Panc1 (cell line): ENCODE data around the gene ARTN. TPM values are rescaled to one million over a fixed set of nuclear protein-coding genes. Genes with fewer than 3 reads are reported as not detected.

ENCODE experiments used
- ATAC-seq: fragments of 200-7000 bp; cut with Tn5 transposase; 2 replicates; pipeline ENCODE4 v1.9.1; 2020; ENCODE audit warnings: mild to moderate bottlenecking, moderate library complexity
- BruUV-seq: library from RNA; stranded (reverse); fragments of 400-500 nt; replicated peaks from 2 replicates; lab custom pipeline; 2021; lab: Mats Ljungman, UMichigan
- CTCF ChIA-PET: fragments of 300-600 bp; sonication (Branson Sonifier 250); formaldehyde crosslinking; loops from one replicate; lab custom pipeline; 2022; ENCODE audit warnings: antibody characterized with exemption; lab: Charles Lee
- POLR2A ChIA-PET: fragments of 300-600 bp; sonication (Branson Sonifier 250); formaldehyde crosslinking; loops from one replicate; lab custom pipeline; 2022; ENCODE audit warnings: antibody characterized with exemption; lab: Charles Lee
- DNase-seq: peaks from one replicate; pipeline ENCODE4 v3.0.0-alpha.2; 2010; ENCODE audit warnings: low read depth, low spot score
- H3K27ac ChIP-seq: 2 replicates; pipeline ENCODE4 v1.5.1; 2011; ENCODE audit warnings: mild to moderate bottlenecking, low read length, inconsistent platforms
- H3K27me3 ChIP-seq: fragments of 200-500 bp; sonication (Bioruptor generic); 2 replicates; pipeline ENCODE4 v1.6.0; 2014; ENCODE audit warnings: low read length, inconsistent platforms; ENCODE audit not compliant: control insufficient read depth, insufficient read depth
- H3K36me3 ChIP-seq: fragments of 200-500 bp; sonication (Bioruptor generic); 2 replicates; pipeline ENCODE4 v1.5.1; 2014; ENCODE audit warnings: inconsistent platforms, mild to moderate bottlenecking, low read length, moderate library complexity; ENCODE audit not compliant: control insufficient read depth, insufficient read depth
- H3K4me1 ChIP-seq: 2 replicates; pipeline ENCODE4 v1.5.1; 2011; ENCODE audit warnings: inconsistent platforms, mild to moderate bottlenecking, low read length, moderate library complexity; ENCODE audit not compliant: control insufficient read depth, insufficient read depth
- H3K4me3 ChIP-seq, 2 experiments: 2 replicates each; pipeline ENCODE4 v1.5.1; 2011 to 2012; ENCODE audit warnings: low read depth in 2 of 2, low read length in 2 of 2, mild to moderate bottlenecking in 2 of 2, inconsistent platforms in 1 of 2, moderate library complexity in 1 of 2
- H3K9me3 ChIP-seq: fragments of 200-500 bp; sonication (Bioruptor generic); 2 replicates; pipeline ENCODE4 v1.5.1; 2014; ENCODE audit warnings: low read depth, mild to moderate bottlenecking, inconsistent platforms, low read length, moderate library complexity; ENCODE audit not compliant: control insufficient read depth, insufficient read depth
- POLR2AphosphoS5 ChIP-seq: IDR thresholded peaks from 2 replicates; pipeline ENCODE4 v1.6.1; 2012; ENCODE audit warnings: mild to moderate bottlenecking, low read depth, low read length, moderate library complexity
- SIN3A ChIP-seq: IDR thresholded peaks from 2 replicates; pipeline ENCODE4 v1.6.1; 2012; ENCODE audit warnings: low read depth, mild to moderate bottlenecking, low read length, moderate library complexity, borderline replicate concordance; ENCODE audit not compliant: insufficient read depth
- TCF7L2 ChIP-seq: IDR thresholded peaks from 2 replicates; pipeline ENCODE4 v1.6.1; 2011; ENCODE audit warnings: mild to moderate bottlenecking, low read depth, low read length, inconsistent platforms
- in situ Hi-C: cut with HindIII; loops from 2 replicates; pipeline ENCODE4 v1.10.0; 2016; ENCODE audit warnings: low sequenced_read_pairs, low pct_unique_long_range_greater_than_20kb
- intact Hi-C: fragments of 100-400 bp; cut with micrococcal nuclease; formaldehyde crosslinking; loops from one replicate; pipeline ENCODE4 v1.10.0; 2022; ENCODE audit not compliant: unreplicated experiment
- total RNA-seq: library from RNA; stranded (reverse); gene quantifications from one replicate; pipeline ENCODE4 v1.2.1, GENCODE V29; 2021; ENCODE audit not compliant: unreplicated experiment
- TF ChIP-seq, protein P1 (sequence below): fragments of 450-650 bp; IDR thresholded peaks from 2 replicates; pipeline ENCODE4 v1.5.1; 2017; ENCODE audit warnings: mild to moderate bottlenecking
- TF ChIP-seq, protein P2 (sequence below), 2 experiments: IDR thresholded peaks; 2 replicates each; pipeline ENCODE4 v1.6.1; 2011 to 2012; ENCODE audit warnings: low read depth in 2 of 2, control low read depth in 1 of 2, low read length in 1 of 2, mild to moderate bottlenecking in 1 of 2, moderate library complexity in 1 of 2; ENCODE audit not compliant: insufficient read depth in 1 of 2

The ARTN gene
- total RNA-seq, 1 experiment from 2014 or later: 0.49 TPM

DNA sequence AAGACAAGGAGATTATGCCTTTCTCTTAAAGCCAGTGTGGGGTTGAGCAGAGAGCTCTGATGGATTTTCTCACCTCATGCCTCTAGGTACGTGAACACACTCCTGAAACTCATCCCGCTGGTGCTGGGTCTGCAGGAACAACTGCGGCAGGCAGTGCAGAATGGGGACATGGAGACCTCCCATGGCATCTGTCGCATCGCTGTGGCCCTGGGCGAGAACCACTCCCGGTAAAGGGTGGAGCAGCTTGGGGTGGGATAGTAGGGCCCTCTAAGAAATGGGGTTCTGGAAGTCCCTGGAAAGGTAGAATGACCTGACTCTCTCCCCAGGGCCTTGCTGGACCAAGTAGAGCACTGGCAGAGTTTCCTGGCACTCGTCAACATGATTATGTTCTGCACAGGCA lies 22.6 kb downstream of the ARTN start:
- no peak for ATAC-seq

DNA sequence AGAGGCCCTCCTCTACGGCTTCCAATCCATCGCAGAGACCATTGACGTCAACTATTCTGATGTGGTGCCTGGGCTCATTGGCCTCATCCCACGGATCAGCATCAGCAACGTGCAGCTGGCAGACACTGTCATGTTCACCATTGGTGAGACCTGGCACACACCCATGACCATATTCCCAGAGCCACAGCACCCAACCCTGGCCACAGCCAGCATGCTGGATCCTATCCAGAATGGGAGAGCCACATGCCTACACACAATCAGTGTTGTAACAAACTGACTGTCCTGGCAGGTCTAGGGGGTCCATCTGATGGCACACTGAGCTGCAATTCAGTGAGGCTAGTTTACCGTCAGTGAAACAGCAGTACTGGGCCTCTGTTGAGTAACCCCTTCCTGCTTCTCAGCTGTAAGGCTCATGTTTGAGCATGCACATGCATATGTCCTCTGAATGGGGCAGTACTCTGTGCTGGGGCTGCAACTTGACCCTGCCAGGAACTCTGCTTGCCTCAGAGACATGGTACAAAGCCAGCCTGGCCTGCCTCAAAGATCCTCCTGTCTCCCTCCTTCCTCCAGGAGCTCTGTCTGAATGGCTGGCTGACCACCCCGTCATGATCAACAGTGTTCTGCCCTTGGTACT lies 23.9 kb downstream of the ARTN start:
- Histone ChIP-seq H3K4me3 (no peak overlapping the region), H3K9me3 (no peaks in the 10 kb centered on the region), H3K36me3 (peaks cover 3% of the 10 kb centered on the region), H3K27me3 (no peaks in the 10 kb centered on the region), H3K27ac (no peak overlapping the region), H3K4me1 (no peaks in the 10 kb centered on the region)
- ChIA-PET POLR2A (interaction anchor here (0.6 kb wide), 1 partner anchor 36 kb away, joined by 7 read pairs; no protein-coding TSS in a partner anchor), CTCF (no interaction called here)
- no peak for DNase-seq
- intact Hi-C loops: no loop called here
- ATAC-seq: no peak
- in situ Hi-C loops: no loop called here
- no TSS peak for BruUV-seq
- TF ChIP-seq TCF7L2 (no peak), POLR2AphosphoS5 (no peak), SIN3A (no peak)
- TF ChIP-seq, protein P1, sequence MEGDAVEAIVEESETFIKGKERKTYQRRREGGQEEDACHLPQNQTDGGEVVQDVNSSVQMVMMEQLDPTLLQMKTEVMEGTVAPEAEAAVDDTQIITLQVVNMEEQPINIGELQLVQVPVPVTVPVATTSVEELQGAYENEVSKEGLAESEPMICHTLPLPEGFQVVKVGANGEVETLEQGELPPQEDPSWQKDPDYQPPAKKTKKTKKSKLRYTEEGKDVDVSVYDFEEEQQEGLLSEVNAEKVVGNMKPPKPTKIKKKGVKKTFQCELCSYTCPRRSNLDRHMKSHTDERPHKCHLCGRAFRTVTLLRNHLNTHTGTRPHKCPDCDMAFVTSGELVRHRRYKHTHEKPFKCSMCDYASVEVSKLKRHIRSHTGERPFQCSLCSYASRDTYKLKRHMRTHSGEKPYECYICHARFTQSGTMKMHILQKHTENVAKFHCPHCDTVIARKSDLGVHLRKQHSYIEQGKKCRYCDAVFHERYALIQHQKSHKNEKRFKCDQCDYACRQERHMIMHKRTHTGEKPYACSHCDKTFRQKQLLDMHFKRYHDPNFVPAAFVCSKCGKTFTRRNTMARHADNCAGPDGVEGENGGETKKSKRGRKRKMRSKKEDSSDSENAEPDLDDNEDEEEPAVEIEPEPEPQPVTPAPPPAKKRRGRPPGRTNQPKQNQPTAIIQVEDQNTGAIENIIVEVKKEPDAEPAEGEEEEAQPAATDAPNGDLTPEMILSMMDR: no peak

More for the DNA sequence above, 22.6 kb downstream of the ARTN start:
- CTCF ChIA-PET: no interaction called here
- POLR2A ChIA-PET: no interaction called here
- H3K4me1 ChIP-seq: no peaks in the 10 kb centered on the region
- H3K27ac ChIP-seq: no peak overlapping the region
- no TSS peak for BruUV-seq
- DNase-seq: no peak
- TF ChIP-seq SIN3A: no peak
- no peaks in the 10 kb centered on the region for H3K27me3 ChIP-seq
- in situ Hi-C loops: no loop called here
- peaks cover 3% of the 10 kb centered on the region for H3K36me3 ChIP-seq
- intact Hi-C loops: no loop called here
- no peaks in the 10 kb centered on the region for H3K9me3 ChIP-seq
- no peak overlapping the region for H3K4me3 ChIP-seq

DNA sequence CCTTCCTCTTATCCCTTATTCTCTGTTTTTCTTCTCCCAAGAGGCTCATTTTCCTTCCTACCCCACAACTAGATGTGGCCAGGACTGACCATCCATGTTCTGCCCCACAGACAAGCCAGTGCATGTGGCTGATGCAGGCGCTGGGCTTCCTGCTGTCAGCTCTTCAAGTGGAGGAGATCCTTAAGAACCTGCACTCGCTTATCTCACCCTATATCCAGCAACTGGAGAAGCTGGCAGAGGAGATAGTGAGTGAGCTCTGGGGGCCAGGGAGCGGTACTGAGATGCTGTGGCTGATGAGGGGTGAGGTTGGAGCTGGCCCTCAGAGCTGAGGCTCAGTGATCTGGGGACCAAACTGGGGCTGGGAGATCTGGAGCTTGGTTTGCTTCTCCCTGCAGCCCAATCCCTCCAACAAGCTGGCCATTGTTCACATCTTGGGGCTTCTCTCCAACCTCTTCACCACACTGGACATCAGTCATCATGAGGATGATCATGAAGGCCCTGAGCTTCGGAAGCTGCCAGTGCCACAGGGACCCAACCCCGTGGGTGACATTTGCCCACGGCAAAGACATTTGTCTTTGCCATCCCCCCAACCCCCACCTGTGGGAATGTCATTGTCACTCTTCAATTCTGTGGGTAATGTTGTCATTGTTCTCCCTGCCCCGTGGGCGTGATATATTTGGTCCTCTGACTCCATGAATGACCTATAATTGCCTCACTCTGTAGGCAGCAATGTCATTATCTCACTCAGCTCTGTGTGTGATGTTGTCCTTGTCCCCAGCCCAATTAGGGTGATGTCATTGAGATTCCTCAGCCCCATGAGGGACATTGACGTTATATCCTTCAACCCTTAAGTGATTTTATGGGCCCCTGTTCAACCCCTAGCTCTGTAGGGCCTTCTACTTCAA lies 25.0 kb downstream of the ARTN start:
- intact Hi-C loops: no loop called here
- in situ Hi-C loops: no loop called here
- ChIA-PET POLR2A (no interaction called here), CTCF (no interaction called here)
- DNase-seq (no peak), ATAC-seq (no peak)
- Histone ChIP-seq H3K4me3 (no peak overlapping the region), H3K27me3 (no peaks in the 10 kb centered on the region), H3K9me3 (no peaks in the 10 kb centered on the region), H3K36me3 (peaks cover 3% of the 10 kb centered on the region), H3K27ac (no peak overlapping the region), H3K4me1 (no peaks in the 10 kb centered on the region)
- TF ChIP-seq, protein P2, sequence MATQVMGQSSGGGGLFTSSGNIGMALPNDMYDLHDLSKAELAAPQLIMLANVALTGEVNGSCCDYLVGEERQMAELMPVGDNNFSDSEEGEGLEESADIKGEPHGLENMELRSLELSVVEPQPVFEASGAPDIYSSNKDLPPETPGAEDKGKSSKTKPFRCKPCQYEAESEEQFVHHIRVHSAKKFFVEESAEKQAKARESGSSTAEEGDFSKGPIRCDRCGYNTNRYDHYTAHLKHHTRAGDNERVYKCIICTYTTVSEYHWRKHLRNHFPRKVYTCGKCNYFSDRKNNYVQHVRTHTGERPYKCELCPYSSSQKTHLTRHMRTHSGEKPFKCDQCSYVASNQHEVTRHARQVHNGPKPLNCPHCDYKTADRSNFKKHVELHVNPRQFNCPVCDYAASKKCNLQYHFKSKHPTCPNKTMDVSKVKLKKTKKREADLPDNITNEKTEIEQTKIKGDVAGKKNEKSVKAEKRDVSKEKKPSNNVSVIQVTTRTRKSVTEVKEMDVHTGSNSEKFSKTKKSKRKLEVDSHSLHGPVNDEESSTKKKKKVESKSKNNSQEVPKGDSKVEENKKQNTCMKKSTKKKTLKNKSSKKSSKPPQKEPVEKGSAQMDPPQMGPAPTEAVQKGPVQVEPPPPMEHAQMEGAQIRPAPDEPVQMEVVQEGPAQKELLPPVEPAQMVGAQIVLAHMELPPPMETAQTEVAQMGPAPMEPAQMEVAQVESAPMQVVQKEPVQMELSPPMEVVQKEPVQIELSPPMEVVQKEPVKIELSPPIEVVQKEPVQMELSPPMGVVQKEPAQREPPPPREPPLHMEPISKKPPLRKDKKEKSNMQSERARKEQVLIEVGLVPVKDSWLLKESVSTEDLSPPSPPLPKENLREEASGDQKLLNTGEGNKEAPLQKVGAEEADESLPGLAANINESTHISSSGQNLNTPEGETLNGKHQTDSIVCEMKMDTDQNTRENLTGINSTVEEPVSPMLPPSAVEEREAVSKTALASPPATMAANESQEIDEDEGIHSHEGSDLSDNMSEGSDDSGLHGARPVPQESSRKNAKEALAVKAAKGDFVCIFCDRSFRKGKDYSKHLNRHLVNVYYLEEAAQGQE (IDR thresholded peaks at IDR 0.05; ENCODE audit: insufficient read depth in 1 of 2, low read depth in 2 of 2, low read length in 1 of 2): no peak
- BruUV-seq: no TSS peak
